Activated naive CD4-positive, alpha-beta T cell treated with anti-CD3 and anti-CD28 coated beads, Interleukin-2, amount 50 U/mL, for 24 hours (primary cell): Measurements from ENCODE around the gene UST.
"Not testable (repeated sequence)": the region's sequence is repeated elsewhere in the genome, so short reads cannot be mapped to it uniquely, and the experiment has no call there.

Experiments
- H3K27ac Mint-ChIP-seq: one replicate; pipeline ENCODE4 v1.8.0; 2021; ENCODE audit warnings: mild to moderate bottlenecking, mixed read lengths
- H3K27me3 Mint-ChIP-seq: one replicate; pipeline ENCODE4 v1.8.0; 2021; ENCODE audit warnings: mixed read lengths
- H3K36me3 Mint-ChIP-seq: one replicate; pipeline ENCODE4 v1.8.0; 2021; ENCODE audit warnings: mixed read lengths
- H3K4me1 Mint-ChIP-seq: one replicate; pipeline ENCODE4 v1.8.0; 2021; ENCODE audit warnings: mixed read lengths
- H3K4me3 Mint-ChIP-seq: one replicate; pipeline ENCODE4 v1.8.0; 2021; ENCODE audit warnings: mild to moderate bottlenecking, mixed read lengths
- H3K9me3 Mint-ChIP-seq: one replicate; pipeline ENCODE4 v1.8.0; 2021; ENCODE audit warnings: mixed read lengths

UST gene

GRCh38 chr6:148869585-148869984, 122.8 kb downstream of the UST start:
- Mint-ChIP-seq H3K27ac (no peak overlapping the region), H3K4me3 (no peak overlapping the region), H3K36me3 (no peaks in the 10 kb centered on the region), H3K4me1 (no peaks in the 10 kb centered on the region), H3K27me3 (no peaks in the 10 kb centered on the region), H3K9me3 (no peaks in the 10 kb centered on the region)

DNA sequence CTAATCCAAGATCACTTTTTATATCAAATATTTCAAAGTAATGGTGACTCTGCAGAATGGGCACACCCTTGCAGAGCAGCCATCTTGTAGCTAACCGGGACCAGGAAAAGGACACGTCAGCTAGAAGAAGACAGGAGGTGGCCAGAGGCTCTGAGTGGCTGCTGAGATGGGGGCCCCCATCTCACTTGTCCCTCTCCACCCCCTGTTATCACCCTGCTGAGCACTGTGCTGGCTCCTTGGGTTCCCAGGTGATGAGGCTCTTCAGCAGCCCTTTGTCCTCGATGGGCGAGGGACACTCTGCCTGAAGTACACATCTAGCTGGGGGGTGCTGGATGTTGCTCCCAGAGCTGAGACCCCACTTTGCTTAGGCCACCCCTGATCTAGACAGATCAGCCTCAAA, 126.3 kb downstream of the UST start:
- Mint-ChIP-seq H3K27ac (no peak overlapping the region), H3K27me3 (no peaks in the 10 kb centered on the region), H3K4me3 (no peak overlapping the region), H3K4me1 (no peaks in the 10 kb centered on the region), H3K9me3 (no peaks in the 10 kb centered on the region), H3K36me3 (no peaks in the 10 kb centered on the region)

DNA sequence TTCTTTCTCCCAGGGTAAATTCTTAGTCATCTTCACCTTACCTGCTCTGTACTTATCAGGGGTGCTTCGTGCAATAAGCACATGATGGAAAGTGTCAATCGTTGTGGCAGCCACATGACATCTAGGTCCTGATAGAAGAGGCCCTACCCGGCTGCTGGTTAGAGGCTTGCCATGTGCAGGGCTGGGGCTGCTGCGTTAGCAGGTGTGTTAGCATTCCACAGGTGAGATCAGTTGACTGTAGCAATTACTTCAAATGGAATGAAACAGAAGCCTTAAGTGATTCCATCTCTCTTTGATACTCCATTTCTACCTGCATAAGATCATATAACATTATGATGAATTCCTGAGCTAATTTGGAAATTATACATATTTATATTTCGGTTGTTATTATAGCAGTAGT, 127.0 kb downstream of the UST start:
- Mint-ChIP-seq H3K27me3 (no peaks in the 10 kb centered on the region), H3K27ac (no peak overlapping the region), H3K4me1 (no peaks in the 10 kb centered on the region), H3K9me3 (no peaks in the 10 kb centered on the region), H3K4me3 (no peak overlapping the region), H3K36me3 (no peaks in the 10 kb centered on the region)

DNA sequence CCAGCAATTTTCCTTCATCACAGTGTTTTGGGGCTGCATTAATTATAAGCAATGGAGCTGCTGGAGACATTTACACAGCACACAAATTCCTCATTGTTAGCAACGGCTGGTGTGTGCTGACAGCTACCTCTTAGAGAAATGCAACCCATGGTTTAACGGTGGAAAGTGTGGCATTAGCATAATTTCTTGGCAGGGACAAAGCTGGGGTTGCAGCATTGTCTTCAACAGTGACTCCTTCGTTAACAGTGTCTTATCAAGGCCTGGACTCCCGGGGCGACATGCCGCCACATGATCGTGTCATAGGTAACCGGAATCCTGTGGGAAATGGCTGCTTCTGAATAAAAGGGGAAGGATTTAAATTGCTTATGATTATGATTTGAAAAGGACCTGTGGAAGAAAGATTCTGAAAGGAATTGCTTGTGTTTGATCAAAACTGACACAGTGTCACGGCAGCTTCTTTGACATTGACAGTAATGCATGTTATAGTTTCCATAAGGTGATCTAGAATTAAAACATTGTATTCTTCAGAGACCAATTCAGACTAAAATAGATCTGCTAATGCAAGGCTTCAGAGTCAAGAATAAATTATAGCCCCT, 128.0 kb downstream of the UST start:
- Mint-ChIP-seq H3K27ac (no peak overlapping the region), H3K9me3 (no peaks in the 10 kb centered on the region), H3K4me1 (no peaks in the 10 kb centered on the region)

GRCh38 chr6:148878683-148879082, 131.9 kb downstream of the UST start:
- H3K36me3 Mint-ChIP-seq, result no peaks in the 10 kb centered on the region
- no peak overlapping the region for H3K27ac Mint-ChIP-seq
- peaks cover 2% of the 10 kb centered on the region for H3K27me3 Mint-ChIP-seq
- no peaks in the 10 kb centered on the region for H3K4me1 Mint-ChIP-seq
- no peaks in the 10 kb centered on the region for H3K9me3 Mint-ChIP-seq
- H3K4me3 Mint-ChIP-seq, result no peak overlapping the region

More for the DNA sequence above, 128.0 kb downstream of the UST start:
- Mint-ChIP-seq H3K36me3 (no peaks in the 10 kb centered on the region), H3K27me3 (no peaks in the 10 kb centered on the region), H3K4me3 (no peak overlapping the region)

DNA sequence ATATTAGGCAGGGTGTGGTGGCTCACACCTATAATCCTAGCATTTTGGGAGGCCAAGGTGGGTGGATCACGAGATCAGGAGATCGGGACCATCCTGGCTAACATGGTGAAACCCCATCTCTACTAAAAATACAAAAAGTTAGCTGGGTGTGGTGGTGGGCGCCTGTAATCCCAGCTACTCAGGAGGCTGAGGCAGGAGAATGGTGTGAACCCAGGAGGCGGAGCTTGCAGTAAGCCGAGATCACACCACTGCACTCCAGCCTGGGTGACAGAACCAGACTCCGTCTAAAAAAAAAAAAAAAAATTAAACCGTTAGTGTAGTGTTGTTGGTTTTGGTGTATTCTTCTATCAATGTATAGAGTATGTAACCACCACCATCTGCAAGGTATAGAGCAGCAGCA, 133.9 kb downstream of the UST start:
- H3K36me3 Mint-ChIP-seq, H3K9me3 Mint-ChIP-seq, H3K4me1 Mint-ChIP-seq, H3K4me3 Mint-ChIP-seq, H3K27ac Mint-ChIP-seq, H3K27me3 Mint-ChIP-seq: not testable (repeated sequence)

GRCh38 chr6:148881593-148882311, 134.9 kb downstream of the UST start:
- Mint-ChIP-seq H3K36me3 (no peaks in the 10 kb centered on the region), H3K9me3 (no peaks in the 10 kb centered on the region), H3K4me3 (no peak overlapping the region), H3K27ac (no peak overlapping the region), H3K27me3 (peaks cover 2% of the 10 kb centered on the region), H3K4me1 (no peaks in the 10 kb centered on the region)

- H3K9me3 Mint-ChIP-seq, result no peaks in the 10 kb centered on the region
- H3K4me1 Mint-ChIP-seq, result no peaks in the 10 kb centered on the region
- H3K4me3 Mint-ChIP-seq, result no peak overlapping the region
- H3K36me3 Mint-ChIP-seq, result no peaks in the 10 kb centered on the region
- no peak overlapping the region for H3K27ac Mint-ChIP-seq
- H3K27me3 Mint-ChIP-seq, result peaks cover 2% of the 10 kb centered on the region
Observed at GRCh38 chr6:148883270-148883669, 136.4 kb downstream of the UST start.

GRCh38 chr6:148884461-148884860, 137.6 kb downstream of the UST start:
- H3K4me1 Mint-ChIP-seq, result no peaks in the 10 kb centered on the region
- H3K4me3 Mint-ChIP-seq, result no peak overlapping the region
- no peak overlapping the region for H3K27ac Mint-ChIP-seq
- no peaks in the 10 kb centered on the region for H3K36me3 Mint-ChIP-seq
- H3K9me3 Mint-ChIP-seq, result no peaks in the 10 kb centered on the region
- peaks cover 2% of the 10 kb centered on the region for H3K27me3 Mint-ChIP-seq

DNA sequence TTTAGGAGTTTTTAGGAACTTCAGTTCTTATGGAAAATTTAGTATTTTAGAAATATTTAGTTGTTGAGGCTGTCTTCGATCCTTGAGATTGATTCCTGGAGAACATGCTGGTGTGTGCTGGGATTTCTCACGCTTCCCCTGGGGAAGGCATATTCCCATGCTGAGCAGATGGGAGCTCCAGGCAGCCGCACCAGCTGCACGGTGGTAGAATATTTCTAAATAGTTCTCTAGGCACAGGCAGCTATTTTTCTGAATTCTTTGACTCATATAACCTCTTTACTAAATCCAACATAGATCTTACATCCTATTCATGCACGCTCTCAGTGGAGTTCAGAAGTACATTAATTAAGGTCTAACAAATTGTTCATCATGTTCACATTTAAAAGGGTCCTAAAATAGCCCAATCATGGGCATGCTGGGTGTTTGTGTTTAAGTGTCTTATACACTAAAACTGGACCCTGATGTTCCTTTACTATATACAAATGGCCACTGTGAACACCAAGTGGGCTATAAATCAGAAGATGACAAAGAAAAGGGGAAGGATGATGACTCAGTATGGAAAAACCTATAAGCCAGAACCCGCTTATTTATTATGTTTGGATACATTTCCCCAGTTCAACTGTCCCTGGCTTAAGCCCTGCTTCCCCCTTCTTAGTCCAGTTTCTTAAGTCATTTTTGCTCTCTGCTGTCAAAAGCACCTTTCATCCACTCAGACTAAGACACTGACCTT, 138.5 kb downstream of the UST start:
- Mint-ChIP-seq H3K4me1 (no peaks in the 10 kb centered on the region), H3K4me3 (no peak overlapping the region), H3K36me3 (no peaks in the 10 kb centered on the region), H3K9me3 (no peaks in the 10 kb centered on the region), H3K27ac (no peak overlapping the region), H3K27me3 (peaks cover 2% of the 10 kb centered on the region)

GRCh38 chr6:148885925-148886845, 139.4 kb downstream of the UST start:
- H3K36me3 Mint-ChIP-seq, result no peaks in the 10 kb centered on the region
- H3K27ac Mint-ChIP-seq, result no peak overlapping the region
- no peaks in the 10 kb centered on the region for H3K4me1 Mint-ChIP-seq
- H3K4me3 Mint-ChIP-seq, result no peak overlapping the region
- peaks cover 2% of the 10 kb centered on the region for H3K27me3 Mint-ChIP-seq
- no peaks in the 10 kb centered on the region for H3K9me3 Mint-ChIP-seq

DNA sequence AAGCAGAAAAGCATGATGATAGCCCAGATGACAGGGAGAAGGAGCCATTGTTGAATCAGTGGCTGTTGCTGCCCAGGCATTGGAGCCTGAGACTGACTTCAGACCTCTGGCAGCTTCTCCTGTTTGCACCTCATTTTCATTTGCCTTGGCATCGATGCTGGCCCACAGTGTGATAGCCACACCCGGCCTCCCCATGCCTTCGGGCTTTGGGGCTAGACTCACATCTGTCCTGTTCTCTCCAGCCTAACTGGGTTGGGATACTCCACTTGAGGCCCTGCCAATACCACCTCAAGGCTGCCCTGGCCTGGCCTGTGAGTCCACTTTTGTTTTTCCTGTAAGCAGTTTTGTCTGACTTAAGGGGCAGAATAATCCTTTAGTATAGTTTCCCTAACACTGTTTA, 140.4 kb downstream of the UST start:
- Mint-ChIP-seq H3K4me1 (no peaks in the 10 kb centered on the region), H3K27me3 (no peaks in the 10 kb centered on the region), H3K4me3 (no peak overlapping the region), H3K27ac (no peak overlapping the region), H3K9me3 (no peaks in the 10 kb centered on the region), H3K36me3 (no peaks in the 10 kb centered on the region)

DNA sequence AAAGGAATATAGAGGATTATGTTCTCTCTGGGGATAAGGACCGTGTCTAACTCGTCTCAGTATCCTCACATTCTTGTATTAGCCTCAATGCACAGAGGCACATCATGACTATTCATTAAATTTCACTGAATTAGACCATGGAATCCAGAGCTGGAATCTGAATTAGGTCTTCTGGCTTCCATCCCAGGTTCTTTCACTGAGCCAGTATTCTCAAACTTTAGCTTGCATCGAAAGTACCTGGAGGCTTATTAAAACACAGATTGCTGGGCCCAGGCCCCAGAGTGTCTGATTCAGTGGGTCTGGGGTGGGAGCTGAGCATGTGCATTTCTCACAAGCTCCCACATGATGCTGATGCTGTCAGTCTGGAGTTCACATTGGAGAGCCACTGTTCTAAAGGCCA, 142.0 kb downstream of the UST start:
- Mint-ChIP-seq H3K4me1 (no peaks in the 10 kb centered on the region), H3K27ac (no peak overlapping the region), H3K4me3 (no peak overlapping the region), H3K27me3 (no peaks in the 10 kb centered on the region), H3K36me3 (no peaks in the 10 kb centered on the region), H3K9me3 (no peaks in the 10 kb centered on the region)

DNA sequence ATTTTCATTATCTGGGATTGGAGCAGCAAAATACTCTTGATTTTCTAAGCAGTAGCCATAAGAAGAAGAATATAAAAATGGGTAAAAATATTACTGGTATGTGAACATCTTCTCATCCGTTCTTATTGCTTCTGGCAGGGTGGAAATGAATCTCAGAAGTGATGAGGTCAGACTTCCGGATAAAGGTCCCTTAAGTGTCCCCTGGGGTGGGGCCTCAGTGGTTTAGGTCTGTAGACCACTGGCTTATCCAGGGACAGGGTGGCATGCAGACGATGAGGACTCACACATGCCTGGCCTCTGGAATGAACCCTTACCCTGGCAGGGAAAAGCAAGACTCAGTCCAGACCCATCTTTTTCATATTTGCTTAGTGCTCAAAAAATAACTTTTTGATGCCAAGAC, 143.3 kb downstream of the UST start:
- Mint-ChIP-seq H3K36me3 (no peaks in the 10 kb centered on the region), H3K4me1 (no peaks in the 10 kb centered on the region), H3K27me3 (peaks cover 5% of the 10 kb centered on the region), H3K9me3 (no peaks in the 10 kb centered on the region), H3K27ac (no peak overlapping the region), H3K4me3 (no peak overlapping the region)

DNA sequence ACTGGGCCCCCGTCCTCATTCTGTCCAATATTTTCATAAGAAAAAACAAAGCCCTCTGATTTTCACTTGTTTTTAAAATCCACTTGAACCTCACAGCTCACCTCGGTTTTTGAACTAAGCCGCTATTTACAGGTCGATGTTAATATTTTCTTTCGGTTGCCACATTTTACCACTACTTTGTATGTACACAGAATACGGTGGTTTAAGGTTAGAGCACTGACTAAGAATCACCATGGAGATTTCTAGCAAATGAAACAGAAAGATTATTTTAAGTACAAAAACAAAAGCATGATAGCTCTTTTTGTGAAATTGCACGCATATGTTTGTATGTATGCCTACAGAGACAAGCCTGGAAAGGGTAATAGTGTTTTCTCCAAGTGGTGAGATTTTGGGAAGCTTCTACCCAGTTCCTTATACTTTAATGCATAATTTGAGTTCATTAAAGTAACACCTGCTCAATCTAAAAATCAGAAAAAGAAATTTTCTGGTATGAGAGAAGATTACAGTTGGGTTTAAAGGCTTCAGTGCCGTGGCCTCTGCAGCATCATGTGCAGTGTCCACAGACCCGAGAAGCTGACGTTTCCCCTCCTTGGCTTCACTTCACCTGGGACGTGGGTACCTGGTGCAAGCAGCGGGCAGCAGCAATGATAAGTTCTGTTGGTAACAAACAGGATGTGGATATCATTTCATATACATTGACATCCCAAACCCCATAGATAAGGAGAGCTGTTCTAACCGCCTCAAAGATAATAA, 144.0 kb downstream of the UST start:
- Mint-ChIP-seq H3K27ac (no peak overlapping the region), H3K27me3 (peaks cover 5% of the 10 kb centered on the region), H3K4me3 (no peak overlapping the region), H3K4me1 (no peaks in the 10 kb centered on the region), H3K9me3 (no peaks in the 10 kb centered on the region), H3K36me3 (no peaks in the 10 kb centered on the region)
